RWPE1 (cell line): ENCODE data around the gene LIX1L.

Experiments
- CTCF ChIA-PET: fragments of 350-600 bp; sonication (Branson Sonifier 250); formaldehyde crosslinking; extraction: SDS; loops from one replicate; lab custom pipeline; 2021; lab: Yijun Ruan, JAX
- POLR2A ChIA-PET: fragments of 400-600 bp; formaldehyde crosslinking; extraction: SDS; loops from one replicate; lab custom pipeline; 2020; ENCODE audit warnings: antibody characterized with exemption; ENCODE audit not compliant: low non-redundant PET; lab: Yijun Ruan, JAX
- DNase-seq: peaks from one replicate; pipeline ENCODE4 v3.0.0; 2012; ENCODE audit warnings: low spot score
- H3K27ac ChIP-seq: fragments of 450-650 bp; 2 replicates; pipeline ENCODE4 v1.5.1; 2017
- CTCF ChIP-seq: fragments of 450-650 bp; conservative IDR thresholded peaks from 2 replicates; pipeline ENCODE4 v1.5.1; 2017; ENCODE audit warnings: low read depth, mild to moderate bottlenecking

Gene LIX1L

GRCh38 chr1:145992958-145993617 lies 35.3 kb upstream of the LIX1L start:
- no peak for TF ChIP-seq CTCF
- ChIA-PET POLR2A (no interaction called here), CTCF (interaction anchor here (0.7 to 2.4 kb wide), 3 partner anchors 14 to 518 kb away, joined by 3 to 11 read pairs (median 6); no protein-coding TSS in a partner anchor)
- no peak overlapping the region for H3K27ac ChIP-seq
- DNase-seq: no peak

- no peak for TF ChIP-seq CTCF
- DNase-seq: no peak
- peak overlapping the region; percentile 62 for H3K27ac ChIP-seq
- ChIA-PET CTCF (interaction anchor here (0.5 to 2.4 kb wide), 3 partner anchors 15 to 517 kb away, joined by 3 to 11 read pairs (median 3); no protein-coding TSS in a partner anchor), POLR2A (no interaction called here)
Observed at GRCh38 chr1:145992502-145992936, 34.7 kb upstream of the LIX1L start.

- POLR2A ChIA-PET: no interaction called here
- CTCF ChIA-PET: interaction anchor here (0.5 to 2.4 kb wide), 2 partner anchors 15 to 18 kb away, joined by 3 to 11 read pairs; no protein-coding TSS in a partner anchor
- TF ChIP-seq CTCF: no peak
- no peak for DNase-seq
- peak overlapping the region; percentile 55 for H3K27ac ChIP-seq
Observed at GRCh38 chr1:145991735-145992412, 34.1 kb upstream of the LIX1L start.

- POLR2A ChIA-PET: interaction anchor here (0.7 kb wide), 1 partner anchor 61 kb away, joined by 5 read pairs; no protein-coding TSS in a partner anchor
Observed at GRCh38 chr1:145990249-145990855, 32.5 kb upstream of the LIX1L start.

GRCh38 chr1:145988773-145989172 lies 31.0 kb upstream of the LIX1L start:
- POLR2A ChIA-PET: no interaction called here
- DNase-seq: no peak

More at GRCh38 chr1:145990249-145990855, 32.5 kb upstream of the LIX1L start:
- CTCF ChIA-PET: interaction anchor here (1.3 to 3.8 kb wide), 2 partner anchors 11 to 13 kb away, joined by 5 to 13 read pairs; no protein-coding TSS in a partner anchor
- no peak for DNase-seq
- no peak for TF ChIP-seq CTCF
- peak overlapping the region; percentile 66 for H3K27ac ChIP-seq

More at GRCh38 chr1:145988773-145989172, 31.0 kb upstream of the LIX1L start:
- no peak for TF ChIP-seq CTCF
- CTCF ChIA-PET: interaction anchor here (0.9 to 3.8 kb wide), 2 partner anchors 11 to 19 kb away, joined by 3 to 13 read pairs; no protein-coding TSS in a partner anchor
- H3K27ac ChIP-seq: peak overlapping the region; percentile 66
